ENCODE data around the gene PHF24.
"Not testable (repeated sequence)": the region's sequence is repeated elsewhere in the genome, so short reads cannot be mapped to it uniquely, and the experiment has no call there.

Gene PHF24

DNA sequence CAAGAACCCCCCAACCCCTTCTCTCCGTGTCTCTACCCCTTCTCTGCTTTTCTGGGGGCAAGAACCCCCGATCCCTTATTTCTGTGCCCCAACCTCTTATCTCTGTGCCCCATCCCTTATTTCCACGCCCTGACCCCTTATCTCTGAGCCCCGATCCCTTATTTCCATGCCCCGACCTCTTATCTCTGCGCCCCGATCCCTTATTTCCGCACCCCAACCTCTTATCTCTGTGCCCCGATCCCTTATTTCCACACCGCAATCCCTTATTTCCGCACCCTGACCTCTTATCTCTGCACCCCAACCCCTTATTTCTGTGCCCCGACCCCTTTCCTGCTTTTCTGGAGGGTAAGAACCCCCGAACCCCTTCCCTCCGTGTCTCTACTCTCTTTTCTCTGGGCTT, 46.2 kb downstream of the PHF24 start:
- H2BK12ac ChIP-seq (ENCODE audit: low read length in 2 of 2); H2BK5ac ChIP-seq (ENCODE audit: low read depth, low read length, poor library complexity, severe bottlenecking); H3K27me3 ChIP-seq (ENCODE audit: control insufficient read depth in 1 of 2, insufficient read depth in 1 of 2, low read length in 2 of 2); H2BK120ac ChIP-seq (ENCODE audit: low read depth, low read length); H3K4ac ChIP-seq (ENCODE audit: low read depth in 1 of 2, low read length in 2 of 2); H3K27ac ChIP-seq (ENCODE audit: low read length, poor library complexity, severe bottlenecking); H2AK5ac ChIP-seq (ENCODE audit: low read length, severe bottlenecking); H3K9ac ChIP-seq (ENCODE audit: low read length); H3K4me1 ChIP-seq (ENCODE audit: control insufficient read depth, insufficient read depth, low read depth, low read length); H3K4me3 ChIP-seq (ENCODE audit: insufficient read depth in 1 of 2, low read depth in 1 of 2, low read length in 2 of 2); H4K8ac ChIP-seq (ENCODE audit: low read length); H3K4me2 ChIP-seq (ENCODE audit: low read length, poor library complexity, severe bottlenecking); H2BK15ac ChIP-seq (ENCODE audit: low read depth, poor library complexity, severe bottlenecking); H3K23ac ChIP-seq (ENCODE audit: low read length in 2 of 2); H4K91ac ChIP-seq (ENCODE audit: low read length); H2AFZ ChIP-seq (ENCODE audit: low read depth, low read length); DNase-seq; H3K36me3 ChIP-seq (ENCODE audit: control insufficient read depth in 1 of 2, insufficient read depth in 2 of 2, low read depth in 1 of 2, low read length in 2 of 2); H3K18ac ChIP-seq (ENCODE audit: low read depth in 1 of 2, low read length in 2 of 2); H3K14ac ChIP-seq (ENCODE audit: low read length in 2 of 2); H3K9me3 ChIP-seq (ENCODE audit: control insufficient read depth, low read length); H3K79me1 ChIP-seq (replicated peaks; ENCODE audit: low read length, poor library complexity, severe bottlenecking): not testable (repeated sequence)
- 85% methylated on average over 14 of the region's 14 CpGs for WGBS

DNA sequence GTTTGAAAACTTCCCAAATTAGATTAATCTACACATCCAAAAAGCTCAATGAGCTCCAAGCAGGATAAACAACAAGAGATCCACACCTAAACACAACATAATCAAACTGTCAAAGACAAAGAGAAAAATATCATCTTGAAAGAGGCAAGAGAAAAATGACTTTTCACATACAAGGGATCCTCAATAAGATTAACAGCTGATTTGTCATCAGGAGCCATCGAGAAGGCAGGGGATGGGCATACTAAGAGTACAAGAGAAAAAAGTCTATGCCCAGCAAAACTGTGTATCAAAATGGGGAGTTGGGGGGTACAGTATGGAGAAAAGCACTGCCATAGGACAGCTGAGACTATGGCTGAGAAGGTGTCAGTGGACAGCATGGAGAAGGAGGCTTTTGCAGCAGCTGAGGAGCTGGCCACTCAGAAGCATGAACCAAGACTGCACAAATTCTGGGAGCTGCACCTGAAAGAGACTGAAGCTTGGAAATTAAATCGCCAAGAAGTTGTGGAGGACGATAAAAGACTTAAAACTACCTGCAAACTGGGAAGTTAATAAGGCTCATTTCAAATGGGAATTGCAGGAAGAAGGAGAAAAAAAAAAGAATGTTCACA, 52.4 kb downstream of the PHF24 start:
- Histone ChIP-seq H2BK15ac (ENCODE audit: low read depth, poor library complexity, severe bottlenecking) (no peak overlapping the region), H3K18ac (ENCODE audit: low read depth in 1 of 2, low read length in 2 of 2) (no peak overlapping the region), H4K91ac (ENCODE audit: low read length) (no peak overlapping the region), H2AK5ac (ENCODE audit: low read length, severe bottlenecking) (no peak overlapping the region), H3K4me2 (ENCODE audit: low read length, poor library complexity, severe bottlenecking) (no peak overlapping the region), H3K36me3 (ENCODE audit: control insufficient read depth in 1 of 2, insufficient read depth in 2 of 2, low read depth in 1 of 2, low read length in 2 of 2) (peaks cover 19 to 52% of the 10 kb centered on the region in 2 experiments), H4K8ac (ENCODE audit: low read length) (no peak overlapping the region), H2BK120ac (ENCODE audit: low read depth, low read length) (no peak overlapping the region), H3K23ac (ENCODE audit: low read length in 2 of 2) (no peak overlapping the region), H3K9me3 (ENCODE audit: control insufficient read depth, low read length) (peaks cover 25% of the 10 kb centered on the region), H2AFZ (ENCODE audit: low read depth, low read length) (no peak overlapping the region), H3K4ac (ENCODE audit: low read depth in 1 of 2, low read length in 2 of 2) (no peak overlapping the region), H3K9ac (ENCODE audit: low read length) (no peak overlapping the region), H3K14ac (ENCODE audit: low read length in 2 of 2) (no peak overlapping the region), H3K27me3 (ENCODE audit: control insufficient read depth in 1 of 2, insufficient read depth in 1 of 2, low read length in 2 of 2) (no peaks in the 10 kb centered on the region), H3K27ac (ENCODE audit: low read length, poor library complexity, severe bottlenecking) (no peak overlapping the region), H2BK5ac (ENCODE audit: low read depth, low read length, poor library complexity, severe bottlenecking) (no peak overlapping the region), H3K4me3 (ENCODE audit: insufficient read depth in 1 of 2, low read depth in 1 of 2, low read length in 2 of 2) (no peak overlapping the region), H2BK12ac (ENCODE audit: low read length in 2 of 2) (no peak overlapping the region), H3K79me1 (replicated peaks; ENCODE audit: low read length, poor library complexity, severe bottlenecking) (no peaks in the 10 kb centered on the region), H3K4me1 (ENCODE audit: control insufficient read depth, insufficient read depth, low read depth, low read length) (no peaks in the 10 kb centered on the region)
- WGBS = 93% methylated on average over 3 of the region's 3 CpGs
- no peak for DNase-seq

DNA sequence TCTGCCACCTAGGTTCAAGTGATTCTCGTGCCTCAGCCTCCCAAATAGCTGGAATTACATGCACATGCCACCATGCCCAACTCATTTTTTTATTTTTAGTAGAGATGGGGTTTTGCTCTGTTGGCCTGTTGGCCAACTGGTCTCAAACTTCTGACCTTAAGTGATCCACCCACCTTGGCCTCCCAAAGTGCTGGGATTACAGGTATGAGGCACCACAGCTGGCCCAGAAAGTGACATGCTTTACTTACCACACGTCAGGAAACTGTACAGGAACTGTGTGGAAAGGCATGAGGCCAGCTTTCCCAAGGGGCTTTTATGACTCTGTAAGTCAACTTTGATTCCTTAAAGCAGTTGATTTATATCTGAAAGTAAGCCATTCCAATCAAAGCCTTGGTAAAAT, 56.4 kb downstream of the PHF24 start:
- no peak overlapping the region for H3K18ac ChIP-seq (ENCODE audit: low read depth in 1 of 2, low read length in 2 of 2)
- no peaks in the 10 kb centered on the region for H3K79me1 ChIP-seq (replicated peaks; ENCODE audit: low read length, poor library complexity, severe bottlenecking)
- no peak overlapping the region for H2BK12ac ChIP-seq (ENCODE audit: low read length in 2 of 2)
- H2AK5ac ChIP-seq (ENCODE audit: low read length, severe bottlenecking) = no peak overlapping the region
- no peak overlapping the region for H3K23ac ChIP-seq (ENCODE audit: low read length in 2 of 2)
- H2AFZ ChIP-seq (ENCODE audit: low read depth, low read length) = no peak overlapping the region
- no peak overlapping the region for H4K91ac ChIP-seq (ENCODE audit: low read length)
- H3K4ac ChIP-seq (ENCODE audit: low read depth in 1 of 2, low read length in 2 of 2) = no peak overlapping the region
- H3K36me3 ChIP-seq (ENCODE audit: control insufficient read depth in 1 of 2, insufficient read depth in 2 of 2, low read depth in 1 of 2, low read length in 2 of 2) = peaks cover 21 to 67% of the 10 kb centered on the region in 2 experiments
- no peak for DNase-seq
- H2BK15ac ChIP-seq (ENCODE audit: low read depth, poor library complexity, severe bottlenecking) = no peak overlapping the region
- H2BK120ac ChIP-seq (ENCODE audit: low read depth, low read length) = no peak overlapping the region
- H3K4me3 ChIP-seq (ENCODE audit: insufficient read depth in 1 of 2, low read depth in 1 of 2, low read length in 2 of 2) = no peak overlapping the region
- WGBS = 71% methylated on average over 1 of the region's 2 CpGs
- no peak overlapping the region for H3K4me2 ChIP-seq (ENCODE audit: low read length, poor library complexity, severe bottlenecking)
- H2BK5ac ChIP-seq (ENCODE audit: low read depth, low read length, poor library complexity, severe bottlenecking) = no peak overlapping the region
- H4K8ac ChIP-seq (ENCODE audit: low read length) = no peak overlapping the region
- no peak overlapping the region for H3K27ac ChIP-seq (ENCODE audit: low read length, poor library complexity, severe bottlenecking)
- H3K14ac ChIP-seq (ENCODE audit: low read length in 2 of 2) = no peak overlapping the region
- no peak overlapping the region for H3K9ac ChIP-seq (ENCODE audit: low read length)
- no peaks in the 10 kb centered on the region for H3K27me3 ChIP-seq (ENCODE audit: control insufficient read depth in 1 of 2, insufficient read depth in 1 of 2, low read length in 2 of 2)
- H3K4me1 ChIP-seq (ENCODE audit: control insufficient read depth, insufficient read depth, low read depth, low read length) = no peaks in the 10 kb centered on the region
- H3K9me3 ChIP-seq (ENCODE audit: control insufficient read depth, low read length) = peaks cover 25% of the 10 kb centered on the region

DNA sequence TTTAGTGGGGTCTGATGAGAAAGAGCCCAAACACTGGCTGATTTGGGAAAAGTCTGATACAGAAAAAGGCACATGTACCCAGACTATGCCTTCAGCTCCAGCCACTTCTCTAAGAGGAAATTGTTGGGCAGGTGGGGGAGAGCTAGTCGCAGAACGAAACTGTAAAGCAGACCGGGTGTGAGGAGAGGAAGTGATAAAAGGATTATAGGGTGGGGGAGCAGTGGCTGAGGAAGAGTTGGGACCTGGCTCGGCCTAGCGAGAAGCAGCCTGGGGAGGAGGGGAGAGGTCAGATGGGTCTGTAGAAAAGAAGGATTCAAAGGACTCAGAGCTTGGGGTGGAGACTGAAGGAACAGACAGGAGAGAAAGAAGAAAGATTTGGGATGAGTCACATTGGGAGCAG, 65.4 kb downstream of the PHF24 start:
- H3K18ac ChIP-seq (ENCODE audit: low read depth in 1 of 2, low read length in 2 of 2); H3K79me1 ChIP-seq (replicated peaks; ENCODE audit: low read length, poor library complexity, severe bottlenecking); H4K8ac ChIP-seq (ENCODE audit: low read length); H3K4me2 ChIP-seq (ENCODE audit: low read length, poor library complexity, severe bottlenecking); DNase-seq; H3K4me3 ChIP-seq (ENCODE audit: insufficient read depth in 1 of 2, low read depth in 1 of 2, low read length in 2 of 2); H3K27ac ChIP-seq (ENCODE audit: low read length, poor library complexity, severe bottlenecking); H3K4ac ChIP-seq (ENCODE audit: low read depth in 1 of 2, low read length in 2 of 2); H2AK5ac ChIP-seq (ENCODE audit: low read length, severe bottlenecking); H2BK15ac ChIP-seq (ENCODE audit: low read depth, poor library complexity, severe bottlenecking); H3K23ac ChIP-seq (ENCODE audit: low read length in 2 of 2); H3K9ac ChIP-seq (ENCODE audit: low read length); H2AFZ ChIP-seq (ENCODE audit: low read depth, low read length); H4K91ac ChIP-seq (ENCODE audit: low read length); H3K9me3 ChIP-seq (ENCODE audit: control insufficient read depth, low read length); H2BK12ac ChIP-seq (ENCODE audit: low read length in 2 of 2); H3K4me1 ChIP-seq (ENCODE audit: control insufficient read depth, insufficient read depth, low read depth, low read length); H2BK120ac ChIP-seq (ENCODE audit: low read depth, low read length); H2BK5ac ChIP-seq (ENCODE audit: low read depth, low read length, poor library complexity, severe bottlenecking); H3K14ac ChIP-seq (ENCODE audit: low read length in 2 of 2); H3K27me3 ChIP-seq (ENCODE audit: control insufficient read depth in 1 of 2, insufficient read depth in 1 of 2, low read length in 2 of 2): not testable (repeated sequence)
- H3K36me3 ChIP-seq (ENCODE audit: control insufficient read depth in 1 of 2, insufficient read depth in 2 of 2, low read depth in 1 of 2, low read length in 2 of 2) = peaks cover 15 to 43% of the 10 kb centered on the region in 2 experiments
- WGBS = 41% methylated on average over 5 of the region's 5 CpGs

All from mesenchymal stem cell (in vitro differentiated cells and primary cell).